Measurements from ENCODE around the gene GRIN2A. TPM values are rescaled to one million over a fixed set of nuclear protein-coding genes. Genes with fewer than 3 reads are reported as not detected.

The GRIN2A gene
- total and polyA plus RNA-seq, 2 of the 8 experiments (the other 6 are each of a cell fraction or from before 2014, with no cell fraction given), result 0.18 to 1.8 TPM

DNA sequence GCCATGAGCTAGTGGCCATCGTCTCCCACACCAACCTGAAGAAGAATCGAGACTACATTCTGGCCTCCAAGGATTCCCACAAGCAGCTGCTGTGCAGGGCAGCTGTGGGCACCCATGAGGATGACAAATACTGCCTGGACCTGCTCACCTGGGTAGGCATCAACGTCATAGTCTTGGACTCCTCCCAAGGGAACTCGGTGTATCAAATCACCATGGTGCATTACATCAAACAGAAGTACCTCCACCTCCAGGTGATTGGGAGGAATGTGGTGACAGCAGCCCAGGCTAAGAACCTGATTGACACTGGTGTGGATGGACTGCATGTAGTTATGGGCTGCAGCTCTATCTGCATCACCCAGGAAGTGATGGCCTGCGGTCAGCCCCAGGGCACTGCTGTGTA, 70.2 kb downstream of the GRIN2A start (continued):
- TF ChIP-seq CBX5 (IDR thresholded peaks at IDR 0.05; ENCODE audit: low read depth, low read length), result no peak
- TF ChIP-seq CREB1 (IDR thresholded peaks at IDR 0.05), result no peak
- TF ChIP-seq GABPA (IDR thresholded peaks at IDR 0.05; ENCODE audit: borderline replicate concordance, insufficient read depth, low read length), result no peak
- no peak for TF ChIP-seq JUN (IDR thresholded peaks at IDR 0.05; ENCODE audit: low read depth, low read length)
- no peak for TF ChIP-seq NANOG (IDR thresholded peaks at IDR 0.05; ENCODE audit: insufficient read depth, low read depth, low read length, poor library complexity, severe bottlenecking)
- TF ChIP-seq JUND (IDR thresholded peaks at IDR 0.05; ENCODE audit: low read length), result no peak
